H9 (cell line): Measurements from ENCODE around the gene BTN3A1. TPM values are rescaled to one million over a fixed set of nuclear protein-coding genes. Genes with fewer than 3 reads are reported as not detected.

Experiments used
- DNase-seq: peaks from one replicate; pipeline ENCODE4 v3.0.0-alpha.2; 2017
- H2AFZ ChIP-seq: one replicate; pipeline ENCODE4 v1.6.1; 2013; ENCODE audit warnings: mild to moderate bottlenecking, low read length, control low read depth, moderate library complexity
- H2AK5ac ChIP-seq: 2 replicates; pipeline ENCODE4 v1.6.1; 2013; ENCODE audit warnings: low read length, control low read depth, mixed read lengths; ENCODE audit not compliant: insufficient read length
- H2BK120ac ChIP-seq: one replicate; pipeline ENCODE4 v1.6.1; 2013; ENCODE audit warnings: low read depth, mild to moderate bottlenecking, low read length, control low read depth, inconsistent platforms; ENCODE audit not compliant: poor library complexity, severe bottlenecking
- H2BK12ac ChIP-seq: 2 replicates; pipeline ENCODE4 v1.6.1; 2013; ENCODE audit warnings: low read length, control low read depth, mixed read lengths, low read depth; ENCODE audit not compliant: insufficient read length
- H2BK15ac ChIP-seq: 2 replicates; pipeline ENCODE4 v1.6.1; 2013; ENCODE audit warnings: low read depth, low read length, control low read depth
- H2BK20ac ChIP-seq: one replicate; pipeline ENCODE4 v1.6.1; 2013; ENCODE audit warnings: low read depth, mild to moderate bottlenecking, low read length, control low read depth, inconsistent platforms; ENCODE audit not compliant: poor library complexity, severe bottlenecking
- H2BK5ac ChIP-seq: 2 replicates; pipeline ENCODE4 v1.6.1; 2013; ENCODE audit warnings: low read length, control low read depth, mixed read lengths; ENCODE audit not compliant: insufficient read length
- H3K14ac ChIP-seq: 2 replicates; pipeline ENCODE4 v1.6.1; 2013; ENCODE audit warnings: low read length, control low read depth; ENCODE audit not compliant: insufficient read depth
- H3K18ac ChIP-seq: 2 replicates; pipeline ENCODE4 v1.6.1; 2013; ENCODE audit warnings: low read depth, mild to moderate bottlenecking, mixed read lengths, low read length, control low read depth; ENCODE audit not compliant: insufficient read length
- H3K23ac ChIP-seq: 2 replicates; pipeline ENCODE4 v1.6.1; 2013; ENCODE audit warnings: low read length, control low read depth, mixed read lengths, low read depth; ENCODE audit not compliant: insufficient read length
- H3K23me2 ChIP-seq: 2 replicates; pipeline ENCODE4 v1.6.1; 2013; ENCODE audit warnings: low read depth, mild to moderate bottlenecking, mixed read lengths, low read length, control low read depth; ENCODE audit not compliant: insufficient read length, poor library complexity, severe bottlenecking
- H3K27ac ChIP-seq: 2 replicates; pipeline ENCODE4 v1.5.1; 2013; ENCODE audit warnings: low read length, control low read depth, mixed read lengths, low read depth; ENCODE audit not compliant: insufficient read length
- H3K27me3 ChIP-seq: 2 replicates; pipeline ENCODE4 v1.6.1; 2013; ENCODE audit warnings: low read length, control low read depth, inconsistent platforms; ENCODE audit not compliant: insufficient read depth
- H3K4ac ChIP-seq: 2 replicates; pipeline ENCODE4 v1.6.1; 2013; ENCODE audit warnings: low read depth, mild to moderate bottlenecking, control low read depth, inconsistent platforms, low read length, moderate library complexity
- H3K4me1 ChIP-seq: 2 replicates; pipeline ENCODE4 v1.6.1; 2013; ENCODE audit warnings: low read length, control low read depth, inconsistent platforms; ENCODE audit not compliant: insufficient read depth
- H3K4me2 ChIP-seq: 2 replicates; pipeline ENCODE4 v1.6.1; 2013; ENCODE audit warnings: low read length, control low read depth, mixed read lengths; ENCODE audit not compliant: insufficient read length, insufficient read depth
- H3K56ac ChIP-seq: 2 replicates; pipeline ENCODE4 v1.6.1; 2013; ENCODE audit warnings: low read depth, mild to moderate bottlenecking, mixed read lengths, low read length, control low read depth; ENCODE audit not compliant: insufficient read length
- H3K79me1 ChIP-seq: 2 replicates; pipeline ENCODE4 v1.6.1; 2013; ENCODE audit warnings: low read depth, mild to moderate bottlenecking, moderate library complexity, low read length, control low read depth, inconsistent platforms; ENCODE audit not compliant: insufficient read depth, poor library complexity, severe bottlenecking
- H3K79me2 ChIP-seq: 2 replicates; pipeline ENCODE4 v1.6.1; 2013; ENCODE audit warnings: low read length, control low read depth, inconsistent platforms; ENCODE audit not compliant: insufficient read depth
- H3K9ac ChIP-seq: 2 replicates; pipeline ENCODE4 v1.6.1; 2013; ENCODE audit warnings: low read length, control low read depth, mixed read lengths; ENCODE audit not compliant: insufficient read length; ENCODE audit errors: extremely low read depth
- H3K9me3 ChIP-seq: one replicate; pipeline ENCODE4 v1.6.1; 2013; ENCODE audit warnings: low read depth, low read length, inconsistent platforms; ENCODE audit not compliant: control insufficient read depth
- H3T11ph ChIP-seq: one replicate; pipeline ENCODE4 v1.6.1; 2013; ENCODE audit warnings: mild to moderate bottlenecking, low read length, control low read depth, inconsistent platforms
- H4K20me1 ChIP-seq: one replicate; pipeline ENCODE4 v1.6.1; 2013; ENCODE audit not compliant: control insufficient read depth, insufficient read length, insufficient read depth
- H4K5ac ChIP-seq: 2 replicates; pipeline ENCODE4 v1.6.1; 2013; ENCODE audit warnings: low read depth, mild to moderate bottlenecking, mixed read lengths, low read length, control low read depth; ENCODE audit not compliant: insufficient read length
- H4K8ac ChIP-seq: replicated peaks from 2 replicates; pipeline ENCODE4 v1.6.1; 2013; ENCODE audit warnings: low read length, control low read depth, mixed read lengths, low read depth; ENCODE audit not compliant: insufficient read length
- H4K91ac ChIP-seq: 2 replicates; pipeline ENCODE4 v1.6.1; 2013; ENCODE audit warnings: low read depth, mild to moderate bottlenecking, moderate library complexity, mixed read lengths, low read length, control low read depth; ENCODE audit not compliant: insufficient read length
- H3K27ac Mint-ChIP-seq, 3 experiments: 2 replicates in 2 of 3; 3 replicates in 1 of 3; pipeline ENCODE4 v1.8.0; 2020 to 2021; ENCODE audit warnings: mixed read lengths in 3 of 3, mild to moderate bottlenecking in 1 of 3, moderate library complexity in 1 of 3
- H3K27me3 Mint-ChIP-seq: 2 replicates; pipeline ENCODE4 v1.8.0; 2021; ENCODE audit warnings: low read depth, mild to moderate bottlenecking, moderate library complexity, mixed read lengths
- H3K36me3 Mint-ChIP-seq, 3 experiments: 2 replicates in 2 of 3; 3 replicates in 1 of 3; pipeline ENCODE4 v1.8.0; 2020 to 2021; ENCODE audit warnings: low read depth in 3 of 3, mixed read lengths in 3 of 3; ENCODE audit not compliant: insufficient read depth in 1 of 3
- H3K4me1 Mint-ChIP-seq, 2 experiments: 2 replicates each; pipeline ENCODE4 v1.8.0; 2020; ENCODE audit warnings: mixed read lengths in 2 of 2
- H3K4me3 Mint-ChIP-seq, 2 experiments: 2 replicates in 1 of 2; 3 replicates in 1 of 2; pipeline ENCODE4 v1.8.0; 2020 to 2021; ENCODE audit warnings: mild to moderate bottlenecking in 2 of 2, mixed read lengths in 2 of 2, moderate library complexity in 1 of 2
- H3K9me3 Mint-ChIP-seq, 2 experiments: 2 replicates in 1 of 2; 3 replicates in 1 of 2; pipeline ENCODE4 v1.8.0; 2020; ENCODE audit warnings: mild to moderate bottlenecking in 2 of 2, mixed read lengths in 2 of 2, moderate library complexity in 1 of 2
- CTCF ChIP-seq: fragments of 200-600 bp; sonication (generic); conservative IDR thresholded peaks from 3 replicates; pipeline ENCODE4 v1.8.0; 2021; ENCODE audit warnings: antibody characterized with exemption, mild to moderate bottlenecking
- WGBS: extraction: QIAGEN DNeasy Blood & Tissue Kit; methylation state at CpG from one replicate; pipeline ENCODE4 v1.1.7; 2013; ENCODE audit warnings: missing lambda C conversion rate, low lambda C conversion rate, mixed read lengths; ENCODE audit not compliant: insufficient read length; ENCODE audit errors: extremely low coverage; 5-methylcytosine and 5-hydroxymethylcytosine counted together
- total RNA-seq: library from RNA; stranded (reverse); gene quantifications from 2 replicates; pipeline ENCODE4 v1.2.1, GENCODE V29; 2021

Gene BTN3A1
- total RNA-seq, 1 experiment from 2014 or later = 2.5 TPM

GRCh38 chr6:26360451-26361416 is 41.3 kb upstream of the BTN3A1 start:
- no peaks in the 10 kb centered on the region for H3K4me1 Mint-ChIP-seq
- H3K23ac ChIP-seq = no peak overlapping the region
- no peak overlapping the region for H3K9ac ChIP-seq
- H2BK5ac ChIP-seq = no peak overlapping the region
- H2AFZ ChIP-seq = no peak overlapping the region
- no peak overlapping the region for H3K18ac ChIP-seq
- no peaks in the 10 kb centered on the region for H3K79me1 ChIP-seq
- no peak overlapping the region for H3K4me2 ChIP-seq
- H3K23me2 ChIP-seq = no peaks in the 10 kb centered on the region
- H3K14ac ChIP-seq = no peak overlapping the region
- no peak overlapping the region for H4K91ac ChIP-seq
- no peak overlapping the region for H3K27ac ChIP-seq
- H2BK20ac ChIP-seq = no peak overlapping the region
- H3K4me1 ChIP-seq = no peaks in the 10 kb centered on the region
- H3K9me3 Mint-ChIP-seq = no peaks in the 10 kb centered on the region
- H2BK12ac ChIP-seq = no peak overlapping the region
- H3K36me3 Mint-ChIP-seq = no peaks in the 10 kb centered on the region
- no peak for TF ChIP-seq CTCF
- no peaks in the 10 kb centered on the region for H3K9me3 ChIP-seq
- H3T11ph ChIP-seq = no peak overlapping the region
- H2AK5ac ChIP-seq = no peak overlapping the region
- no peak overlapping the region for H2BK15ac ChIP-seq
- no peak overlapping the region for H2BK120ac ChIP-seq
- DNase-seq = no peak
- H4K5ac ChIP-seq = no peak overlapping the region
- no peaks in the 10 kb centered on the region for H3K27me3 Mint-ChIP-seq
- no peak overlapping the region for H3K4ac ChIP-seq
- H3K27ac Mint-ChIP-seq = no peak overlapping the region; a peak in 1 of 7 replicates
- no peak overlapping the region for H3K4me3 Mint-ChIP-seq
- no peak overlapping the region for H4K8ac ChIP-seq
- H4K20me1 ChIP-seq = no peaks in the 10 kb centered on the region
- no peaks in the 10 kb centered on the region for H3K79me2 ChIP-seq
- no CpG with 5 or more reads among the region's 14 CpGs for WGBS
- H3K56ac ChIP-seq = no peak overlapping the region
- H3K27me3 ChIP-seq = no peaks in the 10 kb centered on the region
